ENCODE results near the gene RUSC1.

RUSC1 gene

GRCh38 chr1:155324037-155324716, 3.5 kb downstream of the RUSC1 start (continued):
- TF ChIP-seq ZNF561 (tag by site-specific recombination; IDR thresholded peaks at IDR 0.05; ENCODE audit: borderline replicate concordance) (peak; percentile 10; the same call in 1 of the 2 replicates), ZNF221 (tag by site-specific recombination; IDR thresholded peaks at IDR 0.05; ENCODE audit: borderline replicate concordance) (no peak), ZNF354C (tag by site-specific recombination; IDR thresholded peaks at IDR 0.05; ENCODE audit: borderline replicate concordance, low read depth) (no peak), ZNF488 (tag by site-specific recombination; IDR thresholded peaks at IDR 0.05) (no peak), ZNF132 (tag by site-specific recombination; IDR thresholded peaks at IDR 0.05; ENCODE audit: borderline replicate concordance) (no peak), ZNF792 (tag by site-specific recombination; IDR thresholded peaks at IDR 0.05) (no peak), ZNF324 (tag by site-specific recombination; IDR thresholded peaks at IDR 0.05) (peak; percentile 68; the same call in 1 of the 2 replicates), ZNF558 (tag by site-specific recombination; IDR thresholded peaks at IDR 0.05) (0 out of 2 replicates have a peak, but pooled peaks have one; percentile 15), ZNF624 (tag by site-specific recombination; IDR thresholded peaks at IDR 0.05) (no peak), ZNF549 (tag by site-specific recombination; IDR thresholded peaks at IDR 0.05) (no peak), ZNF214 (tag by site-specific recombination; IDR thresholded peaks at IDR 0.05; ENCODE audit: borderline replicate concordance) (no peak), SCRT1 (tag by site-specific recombination; IDR thresholded peaks at IDR 0.05; ENCODE audit: borderline replicate concordance) (no peak), ZNF280C (tag by site-specific recombination; IDR thresholded peaks at IDR 0.05) (no peak), ZNF146 (tag by site-specific recombination; IDR thresholded peaks at IDR 0.05) (0 out of 2 replicates have a peak, but pooled peaks have one; percentile 13), PRDM2 (tag by site-specific recombination; IDR thresholded peaks at IDR 0.05; ENCODE audit: borderline replicate concordance) (no peak), YY2 (tag by site-specific recombination; IDR thresholded peaks at IDR 0.05) (no peak; the same call in 1 of the 2 replicates), ZNF26 (tag by site-specific recombination; IDR thresholded peaks at IDR 0.05) (no peak), ZNF18 (tag by site-specific recombination; IDR thresholded peaks at IDR 0.05) (peak; percentile 10; the same call in 1 of the 2 replicates), ZNF157 (tag by site-specific recombination; IDR thresholded peaks at IDR 0.05) (no peak), ZSCAN5A (tag by site-specific recombination; IDR thresholded peaks at IDR 0.05) (0 out of 2 replicates have a peak, but pooled peaks have one; percentile 12), ZNF473 (tag by site-specific recombination; IDR thresholded peaks at IDR 0.05) (no peak), ZNF692 (tag by site-specific recombination; IDR thresholded peaks at IDR 0.05) (no peak; the same call in none of the 2 replicates), ZNF629 (tag by site-specific recombination; IDR thresholded peaks at IDR 0.05) (no peak; the same call in 1 of the 2 replicates), SP2 (tag by site-specific recombination; IDR thresholded peaks at IDR 0.05) (peak; percentile 98)
